ENCODE measurements around the gene PAQR4. TPM values are rescaled to one million over a fixed set of nuclear protein-coding genes. Genes with fewer than 3 reads are reported as not detected.
A peak's percentile ranks its signal among the peaks of the same experiment; 100 is the strongest.

PAQR4 gene
- total and polyA plus RNA-seq, 8 donors = 9.5 to 20.1 (median 15.4) TPM

DNA sequence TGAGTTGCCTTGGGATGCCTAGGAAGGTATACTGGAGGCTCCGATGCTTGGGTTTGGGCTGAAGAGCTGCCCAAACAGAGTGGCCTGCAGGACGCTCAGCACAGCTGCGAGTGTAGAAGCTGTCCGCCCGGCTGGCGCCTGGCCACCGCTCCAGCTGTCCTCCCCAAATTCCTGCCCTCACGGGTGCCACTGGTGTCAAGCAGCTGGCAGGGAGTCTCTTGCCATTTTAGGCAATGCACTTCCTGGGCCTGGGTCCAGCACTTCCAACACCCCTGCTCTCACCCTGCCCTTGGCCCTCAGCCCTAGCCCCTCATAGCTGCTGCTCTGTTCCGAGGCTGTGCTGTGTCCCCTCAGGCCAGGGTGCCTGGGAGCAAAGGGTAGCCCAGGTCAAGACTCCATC, 16.3 kb downstream of the PAQR4 start:
- TF ChIP-seq, protein P1, sequence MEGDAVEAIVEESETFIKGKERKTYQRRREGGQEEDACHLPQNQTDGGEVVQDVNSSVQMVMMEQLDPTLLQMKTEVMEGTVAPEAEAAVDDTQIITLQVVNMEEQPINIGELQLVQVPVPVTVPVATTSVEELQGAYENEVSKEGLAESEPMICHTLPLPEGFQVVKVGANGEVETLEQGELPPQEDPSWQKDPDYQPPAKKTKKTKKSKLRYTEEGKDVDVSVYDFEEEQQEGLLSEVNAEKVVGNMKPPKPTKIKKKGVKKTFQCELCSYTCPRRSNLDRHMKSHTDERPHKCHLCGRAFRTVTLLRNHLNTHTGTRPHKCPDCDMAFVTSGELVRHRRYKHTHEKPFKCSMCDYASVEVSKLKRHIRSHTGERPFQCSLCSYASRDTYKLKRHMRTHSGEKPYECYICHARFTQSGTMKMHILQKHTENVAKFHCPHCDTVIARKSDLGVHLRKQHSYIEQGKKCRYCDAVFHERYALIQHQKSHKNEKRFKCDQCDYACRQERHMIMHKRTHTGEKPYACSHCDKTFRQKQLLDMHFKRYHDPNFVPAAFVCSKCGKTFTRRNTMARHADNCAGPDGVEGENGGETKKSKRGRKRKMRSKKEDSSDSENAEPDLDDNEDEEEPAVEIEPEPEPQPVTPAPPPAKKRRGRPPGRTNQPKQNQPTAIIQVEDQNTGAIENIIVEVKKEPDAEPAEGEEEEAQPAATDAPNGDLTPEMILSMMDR (IDR thresholded peaks at IDR 0.05) = no peak
- H3K4me1 ChIP-seq = peaks cover 6 to 23% of the 10 kb centered on the region in 2 donors
- H3K27me3 ChIP-seq = peaks cover 0 to 43% of the 10 kb centered on the region in 2 donors
- H3K27ac ChIP-seq = no peak overlapping the region
- no peaks in the 10 kb centered on the region for H3K9me3 ChIP-seq
- H3K36me3 ChIP-seq = no peaks in the 10 kb centered on the region
- DNase-seq (peak in 2 of 4 donors; percentile 53), ATAC-seq (no peak)
- H3K4me3 ChIP-seq = no peak overlapping the region
- intact Hi-C loops (cut with DNase I) = no loop called here

DNA sequence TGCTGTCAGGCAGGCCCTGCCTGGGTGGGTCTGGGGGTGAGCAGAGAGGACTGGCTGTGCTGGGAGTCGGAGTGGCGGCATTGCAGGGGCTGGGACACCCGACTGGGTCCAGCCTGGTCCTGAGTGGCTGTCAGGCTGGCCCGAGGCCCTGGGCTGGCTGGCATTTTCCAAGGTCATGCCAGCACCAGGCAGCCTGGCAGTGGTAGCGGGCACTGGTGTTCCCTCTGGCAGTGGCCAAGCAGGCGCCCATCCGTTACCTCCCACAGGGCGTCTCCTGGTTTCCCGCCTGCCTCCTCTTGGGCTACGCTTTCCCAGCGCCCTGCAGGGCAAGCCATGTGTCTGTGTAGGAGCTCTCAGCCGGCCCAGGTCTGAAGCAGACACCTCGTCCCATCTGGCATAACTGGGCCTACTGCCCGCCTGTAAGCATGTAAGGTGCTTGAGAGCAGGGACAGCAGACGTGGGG, 16.8 kb downstream of the PAQR4 start:
- TF ChIP-seq, protein P1 (IDR thresholded peaks at IDR 0.05) = no peak
- no peak overlapping the region for H3K27ac ChIP-seq
- no peak for ATAC-seq
- H3K4me1 ChIP-seq = peaks cover 3 to 19% of the 10 kb centered on the region in 2 donors
- H3K27me3 ChIP-seq = peaks cover 0 to 46% of the 10 kb centered on the region in 2 donors
- H3K9me3 ChIP-seq = no peaks in the 10 kb centered on the region
- no peak overlapping the region for H3K4me3 ChIP-seq
- intact Hi-C loops (cut with DNase I) = no loop called here
- DNase-seq = no peak
- no peaks in the 10 kb centered on the region for H3K36me3 ChIP-seq

DNA sequence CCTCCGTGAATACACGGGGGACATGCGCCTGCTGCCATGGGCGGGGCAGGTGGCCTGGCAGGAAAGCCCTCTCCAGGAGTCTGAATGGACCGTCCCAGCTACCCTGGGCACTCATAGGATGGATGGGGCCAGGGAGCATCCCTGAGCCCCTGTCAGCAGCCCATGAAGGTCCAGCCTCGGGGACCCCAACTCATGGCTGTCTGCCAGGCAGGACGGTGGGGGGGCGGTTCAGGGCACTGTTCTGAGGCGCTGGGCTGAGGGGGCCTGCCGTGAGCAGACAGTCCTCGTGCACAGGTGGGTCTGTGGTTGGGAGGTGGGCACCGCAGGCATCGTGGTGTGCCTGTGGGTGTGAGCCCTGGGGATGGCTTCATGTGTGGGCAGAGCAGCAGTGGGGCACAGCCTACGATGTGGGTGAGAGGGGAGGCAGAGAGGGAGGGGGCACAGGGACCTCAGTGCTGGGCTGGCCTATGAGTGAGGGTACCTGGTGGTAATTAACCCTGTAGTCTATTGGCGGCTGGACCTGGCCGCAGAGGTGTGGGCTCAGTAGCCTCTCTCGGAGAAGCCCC, 17.6 kb downstream of the PAQR4 start:
- intact Hi-C loops (cut with DNase I) = no loop called here
- Histone ChIP-seq H3K27ac (no peak overlapping the region), H3K4me1 (peaks cover 0 to 13% of the 10 kb centered on the region in 2 donors), H3K4me3 (no peak overlapping the region), H3K27me3 (peaks cover 0 to 49% of the 10 kb centered on the region in 2 donors), H3K9me3 (no peaks in the 10 kb centered on the region), H3K36me3 (no peaks in the 10 kb centered on the region)
- TF ChIP-seq, protein P1 (IDR thresholded peaks at IDR 0.05) = no peak
- DNase-seq (peak in 1 of 4 donors; percentile 71), ATAC-seq (no peak)

DNA sequence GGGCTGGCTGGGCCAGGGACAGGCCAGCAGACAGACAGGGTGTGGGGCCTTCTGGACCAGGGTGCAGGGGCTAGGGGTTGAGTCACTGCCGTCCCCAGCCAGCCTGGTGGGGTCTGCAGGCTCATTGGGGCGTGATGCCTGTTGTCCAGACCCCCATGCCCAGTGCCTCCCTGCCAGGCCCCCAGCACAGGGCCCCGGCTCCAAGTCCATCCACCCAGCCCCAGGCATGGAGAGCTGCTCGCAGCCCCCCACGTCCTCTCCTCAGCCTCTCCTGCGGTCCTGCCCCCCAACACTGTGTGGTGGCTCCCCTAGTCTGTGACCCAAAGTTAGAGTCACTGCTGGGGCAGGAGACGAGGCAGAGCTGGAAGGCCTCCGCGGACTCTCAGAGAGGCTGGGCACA, 18.1 kb downstream of the PAQR4 start:
- H3K36me3 ChIP-seq = no peaks in the 10 kb centered on the region
- TF ChIP-seq, protein P1 (IDR thresholded peaks at IDR 0.05) = no peak
- DNase-seq (no peak), ATAC-seq (no peak)
- intact Hi-C loops (cut with DNase I) = no loop called here
- H3K27ac ChIP-seq = no peak overlapping the region
- no peaks in the 10 kb centered on the region for H3K9me3 ChIP-seq
- H3K4me3 ChIP-seq = no peak overlapping the region
- peaks cover 0 to 13% of the 10 kb centered on the region in 2 donors for H3K4me1 ChIP-seq
- H3K27me3 ChIP-seq = peaks cover 0 to 49% of the 10 kb centered on the region in 2 donors

DNA sequence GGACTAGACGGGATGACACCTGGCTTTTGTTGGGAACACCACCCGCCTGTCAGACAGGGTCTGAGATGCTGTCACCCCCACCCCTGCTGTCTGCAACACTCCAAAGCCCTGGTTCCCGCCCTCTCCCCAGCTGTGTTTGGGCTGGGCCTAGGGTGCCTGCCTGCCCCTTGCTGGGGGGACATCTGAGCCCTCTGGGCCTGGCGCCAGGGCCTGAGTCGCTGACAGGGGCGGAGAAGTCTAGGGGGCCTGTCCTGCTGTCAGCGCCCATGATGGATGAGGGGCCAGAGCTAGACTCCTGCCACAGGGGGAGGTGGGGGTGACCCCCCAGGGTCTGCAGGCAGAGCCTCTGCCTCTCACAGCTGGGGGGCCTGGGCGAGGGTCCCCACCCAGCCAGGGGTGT, 18.7 kb downstream of the PAQR4 start:
- H3K4me1 ChIP-seq = peaks cover 0 to 13% of the 10 kb centered on the region in 2 donors
- ATAC-seq = no peak
- no peaks in the 10 kb centered on the region for H3K36me3 ChIP-seq

More for the DNA sequence above, 18.7 kb downstream of the PAQR4 start:
- Histone ChIP-seq H3K27me3 (peaks cover 0 to 49% of the 10 kb centered on the region in 2 donors), H3K4me3 (no peak overlapping the region), H3K9me3 (no peaks in the 10 kb centered on the region), H3K27ac (no peak overlapping the region)
- TF ChIP-seq, protein P1 (IDR thresholded peaks at IDR 0.05) = no peak
- peak in 2 of 4 donors; percentile 56 to 81 for DNase-seq
- intact Hi-C loops (cut with DNase I) = no loop called here
